Effector memory CD8-positive, alpha-beta T cell (primary cell): ENCODE data around the gene COX6B1.
A peak's percentile ranks its signal among the peaks of the same experiment; 100 is the strongest.

Source experiments
- ATAC-seq: fragments of 150-1000 bp; cut with Tn5 transposase; replicated peaks from 2 replicates; pipeline ENCODE4 v1.10.0; 2021; ENCODE audit warnings: mild to moderate bottlenecking, moderate library complexity
- DNase-seq, 3 experiments: peaks; one replicate each; pipeline ENCODE4 v3.0.0; 2021
- H3K27ac Mint-ChIP-seq, 2 donors: one replicate each; pipeline ENCODE4 v1.8.0; 2022; ENCODE audit warnings: mild to moderate bottlenecking in 2 of 2, mixed read lengths in 2 of 2, moderate library complexity in 2 of 2
- H3K27me3 Mint-ChIP-seq, 2 donors: one replicate each; pipeline ENCODE4 v1.8.0; 2022; ENCODE audit warnings: mixed read lengths in 2 of 2
- H3K36me3 Mint-ChIP-seq: one replicate; pipeline ENCODE4 v1.8.0; 2022; ENCODE audit warnings: mild to moderate bottlenecking, moderate library complexity, mixed read lengths; ENCODE audit not compliant: insufficient read depth
- H3K4me1 Mint-ChIP-seq, 2 donors: one replicate each; pipeline ENCODE4 v1.8.0; 2022; ENCODE audit warnings: low read depth in 2 of 2, mixed read lengths in 2 of 2
- H3K4me3 Mint-ChIP-seq, 2 donors: one replicate each; pipeline ENCODE4 v1.8.0; 2022; ENCODE audit warnings: mild to moderate bottlenecking in 2 of 2, mixed read lengths in 2 of 2, moderate library complexity in 2 of 2
- H3K9me3 Mint-ChIP-seq, 2 donors: one replicate each; pipeline ENCODE4 v1.8.0; 2022; ENCODE audit warnings: mixed read lengths in 2 of 2

COX6B1 gene

GRCh38 chr19:35693835-35694599, 45.9 kb downstream of the COX6B1 start:
- peak; percentile 100 for ATAC-seq
- peak; percentile 90 to 92 (median 92) for DNase-seq
- H3K27me3 Mint-ChIP-seq, result no peaks in the 10 kb centered on the region
- no peaks in the 10 kb centered on the region for H3K9me3 Mint-ChIP-seq
- H3K4me3 Mint-ChIP-seq, result no peak overlapping the region
- peaks cover 4% of the 10 kb centered on the region for H3K36me3 Mint-ChIP-seq
- no peaks in the 10 kb centered on the region for H3K4me1 Mint-ChIP-seq
- no peak overlapping the region for H3K27ac Mint-ChIP-seq

- no peaks in the 10 kb centered on the region for H3K4me1 Mint-ChIP-seq
- no peaks in the 10 kb centered on the region for H3K27me3 Mint-ChIP-seq
- H3K4me3 Mint-ChIP-seq, result no peak overlapping the region
- no peak for DNase-seq
- ATAC-seq, result no peak
- H3K9me3 Mint-ChIP-seq, result no peaks in the 10 kb centered on the region
- H3K27ac Mint-ChIP-seq, result no peak overlapping the region
- no peaks in the 10 kb centered on the region for H3K36me3 Mint-ChIP-seq
Observed at GRCh38 chr19:35695895-35696422, 47.8 kb downstream of the COX6B1 start.

GRCh38 chr19:35696835-35697234, 48.7 kb downstream of the COX6B1 start:
- Mint-ChIP-seq H3K27me3 (peaks cover 0 to 2% of the 10 kb centered on the region in 2 donors), H3K9me3 (no peaks in the 10 kb centered on the region), H3K27ac (no peak overlapping the region), H3K4me3 (no peak overlapping the region), H3K36me3 (no peaks in the 10 kb centered on the region), H3K4me1 (no peaks in the 10 kb centered on the region)
- DNase-seq (no peak), ATAC-seq (no peak)

GRCh38 chr19:35702223-35703012, 54.3 kb downstream of the COX6B1 start:
- Mint-ChIP-seq H3K36me3 (peaks cover 6% of the 10 kb centered on the region), H3K27ac (peak overlapping the region; percentile 85 to 86), H3K9me3 (no peaks in the 10 kb centered on the region), H3K4me1 (peaks cover 5 to 7% of the 10 kb centered on the region in 2 donors), H3K4me3 (peak overlapping the region; percentile 92 to 94), H3K27me3 (peaks cover 0 to 9% of the 10 kb centered on the region in 2 donors)
- ATAC-seq, result peak; percentile 99
- peak; percentile 84 to 85 (median 84) for DNase-seq

GRCh38 chr19:35703343-35703742, 55.2 kb downstream of the COX6B1 start:
- Mint-ChIP-seq H3K4me3 (peak overlapping the region in 1 of 2 donors; percentile 94), H3K36me3 (peaks cover 6% of the 10 kb centered on the region), H3K27me3 (peaks cover 0 to 9% of the 10 kb centered on the region in 2 donors), H3K9me3 (no peaks in the 10 kb centered on the region), H3K4me1 (peaks cover 5 to 7% of the 10 kb centered on the region in 2 donors), H3K27ac (no peak overlapping the region)
- ATAC-seq (no peak), DNase-seq (no peak)

GRCh38 chr19:35704218-35704617, 56.1 kb downstream of the COX6B1 start, which contains the start of gene ZBTB32:
Gene ZBTB32 (plus strand): TSS chr19:35704558. CDS start chr19:35714627, 10,069 bp downstream.
- no peak for DNase-seq
- Mint-ChIP-seq H3K9me3 (no peaks in the 10 kb centered on the region), H3K27ac (no peak within 1 kb of the TSS), H3K36me3 (peaks cover 6% of the 10 kb centered on the region), H3K4me1 (peaks cover 5 to 7% of the 10 kb centered on the region in 2 donors), H3K4me3 (no peak within 1 kb of the TSS), H3K27me3 (peaks cover 0 to 9% of the 10 kb centered on the region in 2 donors)
- no peak for ATAC-seq
